ENCODE results near the gene PODXL.

GRCh38 chr7:131502810-131503508, 53.5 kb downstream of the PODXL start:
- TF ChIP-seq EGR1 (IDR thresholded peaks at IDR 0.05) (no peak), EP300 (IDR thresholded peaks at IDR 0.05; ENCODE audit: borderline replicate concordance) (no peak), CEBPB (IDR thresholded peaks at IDR 0.05) (no peak), TAF1 (IDR thresholded peaks at IDR 0.05; ENCODE audit: low read depth) (no peak), NFIC (IDR thresholded peaks at IDR 0.05) (0 out of 2 replicates have a peak, but pooled peaks have one; percentile 26), RAD21 (IDR thresholded peaks at IDR 0.05; ENCODE audit: low read depth) (no peak)

All from Ishikawa (cell line).